Kidney glomerular epithelial cell (primary cell): ENCODE data around the gene SLC39A11.
"Not testable (repeated sequence)": the region's sequence is repeated elsewhere in the genome, so short reads cannot be mapped to it uniquely, and the experiment has no call there.

Experiments
- DNase-seq: peaks from one replicate; lab custom pipeline; 2025; lab: John Stamatoyannopoulos, UW

SLC39A11 gene

DNA sequence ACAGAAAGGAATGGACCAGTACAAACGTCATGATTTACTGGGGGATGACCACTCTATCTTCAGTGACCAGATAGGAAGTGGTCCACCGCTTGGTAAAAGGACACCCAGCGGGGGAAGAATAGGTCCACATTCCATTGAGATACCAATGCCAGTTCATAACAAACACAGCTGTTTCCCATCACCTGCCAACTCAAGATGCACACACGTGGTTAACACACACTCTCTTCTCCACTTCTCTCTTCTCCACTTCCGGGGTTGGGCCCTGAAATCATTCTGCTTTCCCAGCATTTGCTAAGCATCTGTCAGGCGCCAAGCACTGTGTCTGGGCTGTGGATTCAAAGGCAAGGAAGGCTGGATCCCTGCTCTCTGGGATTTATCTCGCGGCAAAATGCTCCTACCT is 175.5 kb downstream of the SLC39A11 start:
- DNase-seq, result no peak

DNA sequence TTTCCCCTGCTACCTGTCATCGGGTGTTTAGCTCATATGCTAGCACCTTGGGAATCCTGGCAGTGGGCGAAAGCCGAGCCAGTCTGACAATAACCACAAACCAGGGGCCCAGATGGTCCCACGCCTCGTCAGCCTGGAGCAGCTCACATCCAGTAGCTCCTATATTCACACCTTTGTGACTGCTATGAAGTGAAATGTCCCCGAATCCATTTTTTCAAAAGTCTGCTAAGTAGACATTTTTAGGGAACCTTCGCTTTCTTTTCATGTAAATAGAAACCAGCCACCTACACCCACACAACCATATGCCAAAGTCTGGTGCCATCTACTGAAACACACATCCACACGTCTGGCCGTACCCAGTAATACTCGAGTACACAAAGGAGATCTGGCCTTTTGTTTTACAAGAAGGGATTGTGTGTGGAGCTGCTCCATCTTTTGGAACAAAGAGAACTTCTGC is 176.8 kb downstream of the SLC39A11 start:
- DNase-seq, result no peak

DNA sequence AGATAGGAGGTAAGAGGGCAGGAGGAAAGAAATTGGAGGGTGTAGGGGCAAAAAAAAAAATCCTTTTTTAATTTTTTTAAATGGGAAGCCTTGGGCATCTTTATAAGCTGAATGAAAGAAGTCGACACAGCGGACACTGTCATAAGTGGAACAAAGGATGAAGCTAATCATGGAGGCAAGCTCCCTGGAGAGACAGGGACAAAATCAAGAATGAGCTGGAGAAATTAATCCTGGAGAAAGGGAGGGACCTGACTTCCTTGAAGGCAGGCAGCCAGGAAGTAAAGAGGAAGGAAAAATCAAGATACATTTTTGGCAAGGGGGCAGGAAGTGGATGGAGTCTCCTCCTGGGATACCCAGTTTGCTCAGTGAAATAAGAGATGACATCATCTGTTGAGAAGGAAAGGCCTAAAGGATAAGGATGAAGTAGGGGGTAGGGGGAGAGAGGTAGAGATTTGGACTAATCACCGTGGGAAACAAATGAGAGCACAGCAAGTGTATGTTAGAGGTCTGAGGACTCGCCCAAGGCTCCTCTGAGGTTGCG is 179.3 kb downstream of the SLC39A11 start:
- DNase-seq, result no peak

GRCh38 chr17:72906306-72906705 is 186.2 kb downstream of the SLC39A11 start:
- DNase-seq, result no peak

DNA sequence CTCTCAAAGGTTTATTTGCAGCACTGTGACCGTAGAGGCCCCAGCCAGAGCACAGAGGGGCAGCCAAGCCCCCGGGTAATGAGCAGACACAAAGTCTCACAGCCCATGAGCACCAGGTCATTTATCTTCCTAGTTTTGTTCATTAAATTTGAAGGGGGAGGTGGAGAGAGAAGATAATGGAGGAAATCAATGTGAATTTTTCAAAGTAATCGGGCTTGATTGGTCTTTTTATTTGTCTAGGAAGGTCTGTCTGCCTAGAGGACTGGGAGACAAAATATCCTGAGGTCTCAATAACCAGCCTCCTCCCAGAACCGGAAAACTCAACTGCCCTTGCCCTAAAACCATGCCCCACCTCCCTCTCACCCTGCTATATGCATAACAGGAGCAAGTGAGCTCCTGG is 189.0 kb downstream of the SLC39A11 start:
- no peak for DNase-seq

- DNase-seq, result no peak
Measured at GRCh38 chr17:72901657-72902056, 190.8 kb downstream of the SLC39A11 start.

DNA sequence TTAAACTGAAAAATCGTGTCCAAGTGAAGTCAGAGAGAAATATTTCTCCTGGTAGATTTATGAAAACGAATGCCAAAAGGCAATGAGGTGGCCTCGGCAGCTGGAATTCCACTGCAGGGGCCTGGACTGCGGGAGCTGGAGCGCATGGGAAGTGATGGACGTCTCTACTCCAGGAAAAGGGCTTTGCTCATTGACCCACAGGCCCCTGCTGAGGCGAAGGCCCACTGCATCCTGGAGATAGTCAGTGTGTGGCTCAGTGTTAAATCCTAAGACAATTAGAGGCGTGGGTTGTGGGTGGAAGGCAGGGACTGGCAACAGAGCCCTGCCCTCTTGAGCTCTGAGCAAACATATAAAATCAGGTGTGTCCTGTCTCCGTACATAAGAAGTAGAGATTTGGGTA is 191.4 kb downstream of the SLC39A11 start:
- no peak for DNase-seq

- DNase-seq, result no peak
Measured at GRCh38 chr17:72900654-72900971, 191.9 kb downstream of the SLC39A11 start.

DNA sequence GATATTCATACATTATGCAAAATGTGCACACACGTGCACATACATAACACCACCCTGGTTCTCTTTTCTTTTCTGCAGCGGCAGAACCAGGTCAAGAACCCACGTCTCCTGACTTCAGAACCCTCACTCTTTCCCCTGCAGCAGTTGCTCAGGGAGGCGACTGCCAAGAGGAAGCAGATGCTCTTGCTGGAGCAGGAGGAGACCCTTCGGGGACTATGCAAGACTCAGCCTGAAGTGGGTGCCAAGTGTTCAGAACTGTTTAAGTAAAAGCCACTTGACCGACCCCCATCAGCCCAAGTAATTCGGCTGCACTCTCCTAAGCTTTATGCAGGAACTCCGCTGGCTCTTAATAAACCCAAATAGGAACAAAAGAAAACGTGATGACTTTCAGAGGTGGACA is 193.8 kb downstream of the SLC39A11 start:
- DNase-seq, result no peak

DNA sequence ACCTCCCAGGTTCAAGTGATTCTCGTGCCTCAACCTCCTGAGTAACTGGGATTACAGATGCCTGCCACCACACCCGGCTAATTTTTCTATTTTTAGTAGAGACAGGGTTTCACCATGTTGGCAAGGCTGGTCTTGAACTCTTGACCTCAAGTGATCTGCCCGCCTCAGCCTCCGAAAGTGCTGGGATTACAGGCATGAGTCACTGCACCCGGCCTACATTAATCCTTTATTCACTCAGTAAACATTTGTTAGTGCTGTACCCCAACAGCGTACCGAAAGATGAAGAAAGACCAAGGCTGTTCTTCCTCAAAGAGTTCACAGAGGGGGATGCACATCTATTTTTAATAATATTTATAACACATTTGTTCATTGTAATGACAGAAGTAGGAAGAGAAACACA is 196.2 kb downstream of the SLC39A11 start:
- DNase-seq, result not testable (repeated sequence)

- no peak for DNase-seq
Measured at GRCh38 chr17:72891627-72892026, 200.9 kb downstream of the SLC39A11 start.

- peak; percentile 2 for DNase-seq
Measured at GRCh38 chr17:72890711-72891110, 201.8 kb downstream of the SLC39A11 start.

DNA sequence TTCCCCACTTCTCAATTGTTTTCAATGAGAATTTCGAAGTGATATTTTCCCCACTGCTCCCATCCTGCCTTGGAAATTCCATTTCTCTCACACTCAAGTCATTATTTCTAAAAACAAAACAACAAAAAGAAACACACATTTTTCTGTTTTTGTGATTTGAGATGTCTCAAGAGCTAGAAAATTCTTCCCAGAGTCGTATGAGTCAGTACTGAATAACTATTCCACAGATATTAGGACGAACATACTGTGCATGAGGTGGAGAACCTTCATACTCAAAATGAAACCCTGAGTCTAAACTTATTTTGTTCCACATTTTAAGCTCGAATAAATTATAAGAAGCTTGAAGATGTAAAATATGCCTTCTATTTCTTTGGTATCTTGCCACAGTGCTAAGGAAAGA is 204.6 kb downstream of the SLC39A11 start:
- DNase-seq, result no peak

DNA sequence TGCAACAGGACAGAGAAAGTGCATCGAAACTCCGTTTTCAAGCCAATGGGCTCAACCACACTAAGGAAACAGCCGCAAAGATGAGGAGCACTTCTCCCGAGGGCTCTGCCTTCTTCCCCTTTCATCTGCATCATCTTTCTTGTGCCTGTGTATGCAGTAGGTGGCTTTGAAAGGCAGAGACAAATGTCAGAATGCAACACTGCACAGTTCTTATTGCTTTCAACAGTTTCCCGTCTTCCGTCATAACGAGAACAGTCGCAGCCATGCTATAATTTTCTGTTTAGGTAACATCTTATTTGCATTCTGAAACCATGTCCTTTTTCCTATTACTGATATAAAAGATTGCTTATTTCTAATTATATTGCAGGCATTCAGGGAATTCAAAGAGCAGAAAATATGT is 205.2 kb downstream of the SLC39A11 start:
- DNase-seq, result no peak

- DNase-seq, result no peak
Measured at GRCh38 chr17:72886622-72887021, 205.9 kb downstream of the SLC39A11 start.

DNA sequence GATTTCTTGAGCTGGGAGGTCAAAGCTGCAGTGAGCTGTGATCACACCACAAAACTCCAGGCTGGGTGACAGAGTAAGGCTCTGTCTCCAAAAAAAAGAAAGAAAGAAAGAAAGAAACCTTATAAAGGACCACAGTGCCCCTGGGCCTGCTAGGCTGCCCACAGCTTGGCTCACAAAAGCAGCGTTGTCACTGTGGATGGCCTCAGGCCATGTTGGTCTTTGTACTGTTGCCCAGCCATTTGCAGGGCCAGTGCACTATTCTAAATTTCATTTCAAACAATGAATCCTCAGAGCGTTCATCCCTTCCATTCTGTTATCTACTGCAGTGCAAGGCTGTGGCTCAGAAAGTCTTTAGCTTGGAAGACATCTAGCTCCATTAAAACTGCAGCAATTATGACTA is 208.4 kb downstream of the SLC39A11 start:
- no peak for DNase-seq

DNA sequence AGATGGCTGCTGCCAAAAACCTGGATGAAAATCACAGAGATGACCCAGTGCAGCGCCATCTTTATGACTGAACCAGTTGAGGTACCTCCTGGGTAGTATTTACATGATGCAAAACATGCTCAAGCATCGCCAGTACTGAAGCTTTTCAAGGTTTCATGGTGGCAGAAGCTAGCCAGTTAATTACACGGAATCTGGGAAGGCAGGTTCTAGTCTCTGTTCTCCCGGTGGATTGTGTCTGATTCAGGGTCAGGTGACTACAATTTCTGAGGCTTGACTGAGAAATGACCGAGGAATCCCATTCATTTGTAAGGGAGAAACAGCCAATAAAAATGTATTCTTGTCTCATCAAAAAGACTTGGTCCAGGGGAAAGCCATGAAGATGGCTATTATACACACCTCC is 209.1 kb downstream of the SLC39A11 start:
- no peak for DNase-seq

- no peak for DNase-seq
Measured at GRCh38 chr17:72882426-72882825, 210.1 kb downstream of the SLC39A11 start.

DNA sequence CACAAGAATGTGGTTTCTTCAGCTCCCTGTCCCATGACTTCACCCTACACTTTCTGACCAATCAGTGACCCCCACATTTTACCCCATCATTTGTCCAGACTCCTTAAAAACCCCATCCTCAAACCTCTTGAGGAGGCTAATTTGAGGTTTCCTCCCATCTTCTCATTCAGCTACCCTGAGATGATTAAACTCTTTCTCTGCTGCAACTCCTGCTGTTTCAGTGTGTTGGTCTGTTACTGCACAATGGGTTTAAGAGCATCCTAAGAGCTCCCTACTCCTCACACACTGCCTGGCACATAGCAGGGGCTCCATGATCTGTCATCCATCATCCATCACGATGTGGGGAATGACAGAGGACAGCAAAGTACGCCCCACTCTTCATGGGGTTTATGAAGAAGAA is 212.6 kb downstream of the SLC39A11 start:
- no peak for DNase-seq

DNA sequence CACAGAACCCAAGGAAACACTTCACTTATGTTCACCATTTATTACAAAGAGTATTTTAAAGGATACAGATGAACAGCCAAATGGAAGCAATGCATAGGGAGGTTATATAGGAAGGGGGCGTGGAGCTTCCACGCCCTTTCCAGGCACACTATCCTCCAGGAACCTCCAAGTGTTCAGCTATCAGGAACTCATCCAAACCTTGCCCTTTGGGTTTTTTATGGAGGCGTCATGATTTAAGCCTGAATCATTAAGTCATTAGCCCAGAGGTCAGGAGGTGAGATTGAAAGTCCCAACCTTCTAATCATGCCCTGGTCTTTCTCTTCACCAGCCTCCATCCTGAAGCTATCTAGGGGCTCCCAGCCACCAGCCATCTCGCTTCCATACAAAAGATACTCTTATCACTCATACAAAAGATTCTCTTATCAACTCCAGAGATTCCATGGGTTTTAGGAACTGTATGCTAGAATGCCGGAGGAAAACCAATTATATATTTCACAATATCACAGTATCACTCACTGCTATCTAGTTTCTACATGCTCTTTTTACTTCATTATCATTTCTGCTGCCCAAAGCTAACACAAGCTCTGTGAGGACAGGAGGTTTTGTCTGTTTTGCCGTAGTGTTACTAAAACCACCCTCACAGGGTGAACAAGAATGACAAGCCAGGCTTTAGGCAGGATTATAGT is 213.4 kb downstream of the SLC39A11 start:
- DNase-seq, result no peak

DNA sequence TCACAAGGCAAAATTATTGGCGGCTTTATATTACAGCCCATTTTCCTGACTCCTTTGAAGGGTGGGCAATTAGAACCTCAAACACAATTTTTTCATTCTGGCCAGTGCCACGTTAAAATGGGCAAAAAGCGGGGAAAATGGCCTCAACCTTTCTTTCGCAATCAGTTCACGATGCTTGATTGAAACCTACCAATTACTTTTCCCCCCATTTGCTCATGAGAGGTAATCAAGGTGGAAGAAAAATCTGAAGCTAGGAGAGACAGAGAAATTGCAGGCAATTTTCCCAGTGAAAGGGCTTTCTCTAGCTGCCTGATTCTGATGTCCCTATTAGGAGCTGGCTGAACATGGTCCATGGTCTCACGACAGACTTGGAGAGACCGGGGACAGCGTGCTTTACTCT is 215.1 kb downstream of the SLC39A11 start:
- DNase-seq, result no peak

DNA sequence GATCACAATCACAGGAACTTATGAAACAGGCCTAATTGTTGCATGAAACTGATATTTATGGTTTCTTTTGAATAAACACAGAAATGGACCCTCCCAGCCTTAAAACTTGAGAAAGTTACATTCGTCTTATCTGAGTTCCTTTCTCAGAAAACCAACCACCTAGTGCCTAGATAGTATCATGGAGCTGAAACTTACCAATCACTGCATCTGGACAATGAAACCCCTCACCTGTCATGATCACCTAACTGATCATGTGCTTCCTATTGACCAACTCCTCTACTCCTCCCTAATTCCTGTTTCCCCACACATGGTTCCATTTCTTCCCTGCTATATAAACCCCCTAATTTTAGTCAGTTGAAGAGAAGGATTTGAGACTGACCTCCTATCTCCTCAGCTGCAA is 216.1 kb downstream of the SLC39A11 start:
- no peak for DNase-seq

- no peak for DNase-seq
Measured at GRCh38 chr17:72875361-72875760, 217.1 kb downstream of the SLC39A11 start.

DNA sequence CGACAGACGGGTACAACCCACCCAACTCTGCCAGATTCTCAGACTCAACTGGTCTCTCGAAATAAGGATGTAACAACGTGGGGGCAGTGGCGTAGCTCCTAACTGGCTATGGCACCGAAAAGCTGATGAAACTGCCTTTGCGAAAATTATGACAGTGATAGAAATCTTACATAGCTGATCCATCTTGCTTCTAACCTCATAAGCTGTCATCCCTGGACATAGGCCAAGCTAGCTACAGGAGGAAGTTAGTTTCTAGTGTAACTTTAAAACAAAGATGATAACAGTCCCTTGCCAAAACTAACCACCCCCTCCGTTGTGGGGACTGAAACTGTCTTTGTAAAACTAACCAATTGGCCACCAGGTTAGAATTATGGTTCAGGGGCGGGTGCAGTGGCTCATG is 220.1 kb downstream of the SLC39A11 start:
- no peak for DNase-seq
